ENCODE measurements around the gene TXN. TPM values are rescaled to one million over a fixed set of nuclear protein-coding genes. Genes with fewer than 3 reads are reported as not detected.
"Not testable (repeated sequence)": the region's sequence is repeated elsewhere in the genome, so short reads cannot be mapped to it uniquely, and the experiment has no call there.

The TXN gene
- total RNA-seq, 4 donors from 2014 or later = 126 to 214 (median 154) TPM

DNA sequence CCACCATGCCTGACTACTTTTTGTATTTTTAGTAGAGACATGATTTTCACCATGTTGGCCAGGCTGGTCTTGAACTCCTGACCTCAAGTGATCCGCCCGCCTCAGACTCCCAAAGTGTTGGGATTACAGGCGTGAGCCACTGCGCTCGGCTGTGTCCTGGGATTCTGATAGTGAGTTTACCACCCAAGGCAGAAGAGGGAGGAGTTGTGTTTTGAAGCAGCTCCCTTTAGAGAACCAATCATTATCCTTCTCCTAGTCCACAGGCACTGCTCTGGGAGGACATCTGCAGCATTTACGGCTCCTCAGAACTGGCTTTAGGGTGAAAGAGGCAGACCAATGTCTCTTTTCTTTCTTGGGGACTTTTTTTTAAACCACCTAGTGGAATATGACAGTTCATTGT is 54.1 kb downstream of the TXN start:
- WGBS = 84% methylated on average over 6 of the region's 6 CpGs
- DNase-seq (ENCODE audit: low spot score in 2 of 2) = peak in 1 of 2 donors; percentile 52
- Histone ChIP-seq H3K9me3 (no peaks in the 10 kb centered on the region), H3K4me3 (no peak overlapping the region), H3K36me3 (no peaks in the 10 kb centered on the region), H3K27ac (no peak overlapping the region), H3K27me3 (peaks cover 7% of the 10 kb centered on the region), H3K4me1 (peaks cover 5% of the 10 kb centered on the region)
- TF ChIP-seq, protein P1, sequence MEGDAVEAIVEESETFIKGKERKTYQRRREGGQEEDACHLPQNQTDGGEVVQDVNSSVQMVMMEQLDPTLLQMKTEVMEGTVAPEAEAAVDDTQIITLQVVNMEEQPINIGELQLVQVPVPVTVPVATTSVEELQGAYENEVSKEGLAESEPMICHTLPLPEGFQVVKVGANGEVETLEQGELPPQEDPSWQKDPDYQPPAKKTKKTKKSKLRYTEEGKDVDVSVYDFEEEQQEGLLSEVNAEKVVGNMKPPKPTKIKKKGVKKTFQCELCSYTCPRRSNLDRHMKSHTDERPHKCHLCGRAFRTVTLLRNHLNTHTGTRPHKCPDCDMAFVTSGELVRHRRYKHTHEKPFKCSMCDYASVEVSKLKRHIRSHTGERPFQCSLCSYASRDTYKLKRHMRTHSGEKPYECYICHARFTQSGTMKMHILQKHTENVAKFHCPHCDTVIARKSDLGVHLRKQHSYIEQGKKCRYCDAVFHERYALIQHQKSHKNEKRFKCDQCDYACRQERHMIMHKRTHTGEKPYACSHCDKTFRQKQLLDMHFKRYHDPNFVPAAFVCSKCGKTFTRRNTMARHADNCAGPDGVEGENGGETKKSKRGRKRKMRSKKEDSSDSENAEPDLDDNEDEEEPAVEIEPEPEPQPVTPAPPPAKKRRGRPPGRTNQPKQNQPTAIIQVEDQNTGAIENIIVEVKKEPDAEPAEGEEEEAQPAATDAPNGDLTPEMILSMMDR (IDR thresholded peaks at IDR 0.05) = no peak
- no peak for TF ChIP-seq EP300 (IDR thresholded peaks at IDR 0.05)

- H3K27ac ChIP-seq = no peak overlapping the region
- H3K27me3 ChIP-seq = no peaks in the 10 kb centered on the region
- no peak overlapping the region for H3K4me3 ChIP-seq
- TF ChIP-seq POLR2A (IDR thresholded peaks at IDR 0.05) (no peak), POLR2AphosphoS5 (IDR thresholded peaks at IDR 0.05) (no peak), EP300 (IDR thresholded peaks at IDR 0.05) (no peak)
- TF ChIP-seq, protein P1 (IDR thresholded peaks at IDR 0.05) = no peak
- DNase-seq (ENCODE audit: low spot score in 2 of 2) = no peak
- 86% methylated on average over 2 of the region's 2 CpGs for WGBS
- H3K9me3 ChIP-seq = no peaks in the 10 kb centered on the region
- no peaks in the 10 kb centered on the region for H3K36me3 ChIP-seq
- H3K4me1 ChIP-seq = no peaks in the 10 kb centered on the region
Observed at GRCh38 chr9:110199643-110200042, 56.7 kb downstream of the TXN start.

DNA sequence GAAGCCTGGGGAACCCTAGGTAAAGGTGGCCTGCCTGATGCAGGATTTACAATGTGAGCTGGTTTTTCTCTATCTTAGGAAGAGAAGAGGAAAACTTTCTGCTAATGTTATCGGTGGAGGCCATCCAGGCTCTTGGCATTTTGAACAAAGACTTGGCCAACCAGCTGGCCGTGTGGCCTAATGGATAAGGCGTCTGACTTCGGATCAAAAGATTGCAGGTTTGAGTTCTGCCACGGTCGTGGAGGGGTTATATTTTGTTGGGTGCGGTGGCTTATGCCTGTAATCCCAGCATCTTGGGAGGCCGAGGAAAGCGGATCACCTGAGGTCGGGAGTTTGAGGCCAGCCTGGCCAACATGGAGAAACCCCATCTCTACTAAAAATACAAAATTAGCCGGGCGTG is 58.0 kb downstream of the TXN start:
- TF ChIP-seq POLR2A (IDR thresholded peaks at IDR 0.05) (no peak), EP300 (IDR thresholded peaks at IDR 0.05) (no peak), POLR2AphosphoS5 (IDR thresholded peaks at IDR 0.05) (no peak)
- TF ChIP-seq, protein P1 (IDR thresholded peaks at IDR 0.05) = no peak
- Histone ChIP-seq H3K4me1 (peaks cover 8% of the 10 kb centered on the region), H3K27ac (no peak overlapping the region), H3K27me3 (no peaks in the 10 kb centered on the region), H3K36me3 (no peaks in the 10 kb centered on the region), H3K9me3 (no peaks in the 10 kb centered on the region), H3K4me3 (no peak overlapping the region)
- 94% methylated on average over 12 of the region's 12 CpGs for WGBS
- peak; percentile 41 to 47 for DNase-seq (ENCODE audit: low spot score in 2 of 2)

DNA sequence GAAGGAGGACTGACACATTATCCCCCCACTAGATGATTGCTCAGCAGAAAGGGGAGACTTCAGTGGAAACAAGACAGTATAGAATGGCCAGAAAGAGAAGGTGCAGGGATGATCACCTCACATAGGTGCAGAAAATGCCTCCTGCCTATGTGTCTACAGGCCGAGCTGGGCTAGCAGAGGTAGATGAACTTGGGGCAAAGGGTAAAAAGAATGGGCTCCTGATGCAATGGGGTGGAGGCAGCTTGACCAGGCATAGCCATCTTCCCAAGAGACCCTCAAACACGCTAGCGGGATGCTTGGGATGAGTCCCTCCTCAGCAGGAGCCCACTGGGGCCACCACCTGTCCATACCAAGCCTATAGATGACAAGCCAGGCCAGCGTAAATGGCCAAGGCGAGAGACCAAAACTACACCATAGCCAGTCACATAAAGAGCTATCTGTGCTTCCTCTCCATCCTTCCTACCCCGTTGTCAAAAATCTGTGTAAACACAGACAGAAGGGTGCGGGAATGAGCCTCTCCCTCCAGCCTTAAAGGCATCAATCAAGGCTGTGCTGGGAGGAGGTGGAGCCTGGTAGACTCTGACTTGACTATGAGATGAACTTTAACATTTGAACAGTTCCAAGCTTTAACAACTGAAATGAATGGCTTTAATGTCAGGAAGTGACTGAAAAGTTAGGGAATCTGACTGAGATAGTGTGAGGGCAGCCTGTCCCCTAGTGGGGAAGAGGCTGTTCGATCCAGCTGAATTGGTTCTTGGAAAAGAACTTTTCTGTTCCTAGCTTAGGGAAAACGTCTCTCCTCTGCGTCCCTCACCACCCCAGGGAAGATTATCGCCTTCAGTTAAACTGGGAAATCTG is 58.7 kb downstream of the TXN start:
- Histone ChIP-seq H3K36me3 (no peaks in the 10 kb centered on the region), H3K4me1 (peaks cover 11% of the 10 kb centered on the region), H3K27ac (no peak overlapping the region), H3K9me3 (no peaks in the 10 kb centered on the region), H3K4me3 (no peak overlapping the region), H3K27me3 (no peaks in the 10 kb centered on the region)
- DNase-seq (ENCODE audit: low spot score in 2 of 2) = peak; percentile 20 to 65
- TF ChIP-seq, protein P1 (IDR thresholded peaks at IDR 0.05) = peak in 1 of 2 donors; percentile 8
- TF ChIP-seq POLR2A (IDR thresholded peaks at IDR 0.05) = no peak
- 60% methylated on average over 8 of the region's 11 CpGs for WGBS

DNA sequence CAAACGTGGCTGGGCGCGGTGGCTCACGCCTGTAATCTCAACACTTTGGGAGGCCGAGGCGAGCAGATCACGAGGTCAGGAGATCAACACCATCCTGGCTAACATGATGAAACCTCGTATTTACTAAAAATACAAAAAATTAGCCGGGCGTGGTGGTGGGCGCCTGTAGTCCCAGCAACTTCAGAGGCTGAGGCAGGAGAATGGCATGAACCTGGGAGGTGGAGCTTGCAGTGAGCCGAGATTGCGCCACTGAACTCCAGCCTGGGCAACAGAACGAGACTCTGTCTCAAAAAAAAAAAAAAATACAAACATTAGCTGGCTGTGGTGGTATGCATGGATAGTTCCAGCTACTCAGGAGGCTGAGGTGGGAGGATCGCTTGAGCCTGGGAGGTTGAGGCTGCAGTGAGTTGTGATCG is 60.2 kb downstream of the TXN start:
- H3K9me3 ChIP-seq, H3K27me3 ChIP-seq, H3K27ac ChIP-seq, H3K4me3 ChIP-seq, H3K36me3 ChIP-seq: not testable (repeated sequence)
- 86% methylated on average over 16 of the region's 16 CpGs for WGBS
- DNase-seq (ENCODE audit: low spot score in 2 of 2) = peak; percentile 20 to 39
- peaks cover 18% of the 10 kb centered on the region for H3K4me1 ChIP-seq

Other genes starting within 250 kb of the TXN start
- gene C9orf152, start 48.3 kb downstream of the TXN start, total RNA-seq = 10 to 100 TPM in 2 of 4 donors, 1 to 10 TPM in 2; 8.6 to 14.9 (median 10.9) TPM
- gene TXNDC8, start 81.4 kb upstream of the TXN start, total RNA-seq = not detected